ENCODE measurements around the gene ZNF496. TPM values are rescaled to one million over a fixed set of nuclear protein-coding genes. Genes with fewer than 3 reads are reported as not detected.

The ZNF496 gene
- total RNA-seq, 2 experiments from 2014 or later, result 21.7 to 36.4 TPM

GRCh38 chr1:247316590-247317197, 15.0 kb downstream of the ZNF496 start:
- no peaks in the 10 kb centered on the region for H4K20me1 ChIP-seq (ENCODE audit: insufficient read depth, low read length)
- H3K4me2 ChIP-seq (ENCODE audit: low read length), result peak overlapping the region; percentile 43
- H3K4me3 ChIP-seq (ENCODE audit: low read depth, low read length, poor library complexity, severe bottlenecking), result no peak overlapping the region
- H3K4me1 ChIP-seq (ENCODE audit: insufficient read depth, low read length, poor library complexity, severe bottlenecking), result peaks cover 21% of the 10 kb centered on the region
- TF ChIP-seq EZH2phosphoT487 (IDR thresholded peaks at IDR 0.05; ENCODE audit: borderline replicate concordance, low read depth, low read length), result no peak
- TF ChIP-seq, protein P1, sequence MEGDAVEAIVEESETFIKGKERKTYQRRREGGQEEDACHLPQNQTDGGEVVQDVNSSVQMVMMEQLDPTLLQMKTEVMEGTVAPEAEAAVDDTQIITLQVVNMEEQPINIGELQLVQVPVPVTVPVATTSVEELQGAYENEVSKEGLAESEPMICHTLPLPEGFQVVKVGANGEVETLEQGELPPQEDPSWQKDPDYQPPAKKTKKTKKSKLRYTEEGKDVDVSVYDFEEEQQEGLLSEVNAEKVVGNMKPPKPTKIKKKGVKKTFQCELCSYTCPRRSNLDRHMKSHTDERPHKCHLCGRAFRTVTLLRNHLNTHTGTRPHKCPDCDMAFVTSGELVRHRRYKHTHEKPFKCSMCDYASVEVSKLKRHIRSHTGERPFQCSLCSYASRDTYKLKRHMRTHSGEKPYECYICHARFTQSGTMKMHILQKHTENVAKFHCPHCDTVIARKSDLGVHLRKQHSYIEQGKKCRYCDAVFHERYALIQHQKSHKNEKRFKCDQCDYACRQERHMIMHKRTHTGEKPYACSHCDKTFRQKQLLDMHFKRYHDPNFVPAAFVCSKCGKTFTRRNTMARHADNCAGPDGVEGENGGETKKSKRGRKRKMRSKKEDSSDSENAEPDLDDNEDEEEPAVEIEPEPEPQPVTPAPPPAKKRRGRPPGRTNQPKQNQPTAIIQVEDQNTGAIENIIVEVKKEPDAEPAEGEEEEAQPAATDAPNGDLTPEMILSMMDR (conservative IDR thresholded peaks at IDR 0.05; ENCODE audit: low read length), result no peak
- DNase-seq (ENCODE audit: low spot score), result no peak
- H3K36me3 ChIP-seq (ENCODE audit: insufficient read depth, low read length), result peaks cover 56% of the 10 kb centered on the region
- BruUV-seq (replicated peaks), result no TSS peak
- peak overlapping the region; percentile 42 for H3K27ac ChIP-seq (ENCODE audit: low read depth, low read length, poor library complexity, severe bottlenecking)
- ChIA-PET POLR2A (no interaction called here), CTCF (ENCODE audit: unreplicated experiment) (no interaction called here)
- intact Hi-C loops (cut with micrococcal nuclease; ENCODE audit: unreplicated experiment), result no loop called here
- H3K9me3 ChIP-seq (ENCODE audit: low read length), result no peaks in the 10 kb centered on the region
- H3K79me2 ChIP-seq (ENCODE audit: insufficient read depth, low read depth, low read length), result no peaks in the 10 kb centered on the region
- H3K9me2 ChIP-seq (ENCODE audit: insufficient read depth, low read length), result no peaks in the 10 kb centered on the region
- no peak overlapping the region for H2AFZ ChIP-seq (ENCODE audit: low read length)

DNA sequence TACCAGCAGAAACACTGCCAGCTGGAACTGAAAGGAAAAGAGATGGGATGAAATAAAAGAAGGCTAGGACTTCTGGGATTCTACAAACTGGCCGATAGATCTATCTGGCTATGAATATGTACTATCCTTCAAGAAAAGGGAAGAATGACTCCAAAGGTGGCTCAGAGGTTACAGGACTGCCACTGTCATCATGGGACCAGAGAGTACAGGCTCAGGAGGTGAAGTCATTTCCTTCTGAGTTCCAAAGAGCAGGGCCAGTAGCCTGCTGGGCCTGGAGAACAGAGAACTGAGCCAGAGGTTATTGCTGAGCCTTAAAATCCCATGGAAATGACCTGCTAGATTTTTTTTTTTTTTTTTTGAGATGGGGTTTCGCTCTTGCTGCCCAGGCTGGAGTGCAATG, 27.6 kb downstream of the ZNF496 start:
- Histone ChIP-seq H3K79me2 (ENCODE audit: insufficient read depth, low read depth, low read length) (no peaks in the 10 kb centered on the region), H2AFZ (ENCODE audit: low read length) (no peak overlapping the region), H3K36me3 (ENCODE audit: insufficient read depth, low read length) (peaks cover 57% of the 10 kb centered on the region), H3K9me3 (ENCODE audit: low read length) (no peaks in the 10 kb centered on the region), H3K4me3 (ENCODE audit: low read depth, low read length, poor library complexity, severe bottlenecking) (no peak overlapping the region), H4K20me1 (ENCODE audit: insufficient read depth, low read length) (no peaks in the 10 kb centered on the region), H3K9me2 (ENCODE audit: insufficient read depth, low read length) (no peaks in the 10 kb centered on the region), H3K4me2 (ENCODE audit: low read length) (no peak overlapping the region), H3K4me1 (ENCODE audit: insufficient read depth, low read length, poor library complexity, severe bottlenecking) (no peaks in the 10 kb centered on the region), H3K27ac (ENCODE audit: low read depth, low read length, poor library complexity, severe bottlenecking) (no peak overlapping the region)
- CTCF ChIA-PET (ENCODE audit: unreplicated experiment), result no interaction called here
- no peak for TF ChIP-seq EZH2phosphoT487 (IDR thresholded peaks at IDR 0.05; ENCODE audit: borderline replicate concordance, low read depth, low read length)
- TF ChIP-seq, protein P1 (conservative IDR thresholded peaks at IDR 0.05; ENCODE audit: low read length), result no peak
- intact Hi-C loops (cut with micrococcal nuclease; ENCODE audit: unreplicated experiment), result no loop called here
- no TSS peak for BruUV-seq (replicated peaks)
- DNase-seq (ENCODE audit: low spot score), result no peak
- POLR2A ChIA-PET, result interaction anchor here (0.6 kb wide), 1 partner anchor 70 kb away, joined by 3 read pairs; no protein-coding TSS in a partner anchor

GRCh38 chr1:247303216-247303615, 28.5 kb downstream of the ZNF496 start:
- no peak for DNase-seq (ENCODE audit: low spot score)
- ChIA-PET CTCF (ENCODE audit: unreplicated experiment) (no interaction called here), POLR2A (interaction anchor here (0.6 kb wide), 1 partner anchor 71 kb away, joined by 3 read pairs; no protein-coding TSS in a partner anchor)
- H3K36me3 ChIP-seq (ENCODE audit: insufficient read depth, low read length), result peaks cover 50% of the 10 kb centered on the region
- BruUV-seq (replicated peaks), result no TSS peak
- TF ChIP-seq, protein P1 (conservative IDR thresholded peaks at IDR 0.05; ENCODE audit: low read length), result no peak
- TF ChIP-seq EZH2phosphoT487 (IDR thresholded peaks at IDR 0.05; ENCODE audit: borderline replicate concordance, low read depth, low read length), result no peak
- H3K4me1 ChIP-seq (ENCODE audit: insufficient read depth, low read length, poor library complexity, severe bottlenecking), result no peaks in the 10 kb centered on the region
- H3K4me3 ChIP-seq (ENCODE audit: low read depth, low read length, poor library complexity, severe bottlenecking), result no peak overlapping the region
- no peak overlapping the region for H3K4me2 ChIP-seq (ENCODE audit: low read length)
- H4K20me1 ChIP-seq (ENCODE audit: insufficient read depth, low read length), result no peaks in the 10 kb centered on the region
- H2AFZ ChIP-seq (ENCODE audit: low read length), result no peak overlapping the region
- no peaks in the 10 kb centered on the region for H3K9me3 ChIP-seq (ENCODE audit: low read length)
- no peak overlapping the region for H3K27ac ChIP-seq (ENCODE audit: low read depth, low read length, poor library complexity, severe bottlenecking)
- no peaks in the 10 kb centered on the region for H3K9me2 ChIP-seq (ENCODE audit: insufficient read depth, low read length)
- H3K79me2 ChIP-seq (ENCODE audit: insufficient read depth, low read depth, low read length), result no peaks in the 10 kb centered on the region
- intact Hi-C loops (cut with micrococcal nuclease; ENCODE audit: unreplicated experiment), result no loop called here
